ENCODE results near the gene RRP36. TPM values are rescaled to one million over a fixed set of nuclear protein-coding genes. Genes with fewer than 3 reads are reported as not detected.

RRP36 gene
- total and polyA plus RNA-seq, 9 of the 15 experiments (the other 6 are each of a cell fraction or from before 2014, with no cell fraction given) = 27.6 to 150 (median 114) TPM

DNA sequence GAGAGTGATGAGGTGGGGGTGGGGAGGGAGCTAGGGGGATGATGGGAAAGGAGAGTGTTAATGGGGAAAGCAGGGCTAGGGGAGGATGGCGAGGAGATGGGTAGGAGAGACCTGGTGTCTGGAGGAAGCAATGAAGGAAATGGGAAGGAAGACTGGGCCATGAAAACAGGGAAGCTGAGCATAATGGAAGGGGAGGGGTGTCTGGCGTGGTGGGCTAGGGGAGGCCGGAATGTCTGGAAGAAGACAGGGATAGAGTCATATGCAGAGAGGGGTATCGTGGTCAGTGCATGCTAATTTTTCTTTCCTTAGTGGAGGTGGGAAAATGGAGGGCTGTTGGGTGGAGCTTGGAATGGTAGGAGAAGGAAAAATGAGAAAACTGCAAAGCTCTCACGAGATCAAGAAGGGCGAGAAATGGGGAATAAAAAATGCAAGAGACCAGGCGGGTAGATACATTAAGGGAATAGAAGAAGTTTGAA is 7.0 kb upstream of the RRP36 start (continued):
- TF ChIP-seq, protein P1, sequence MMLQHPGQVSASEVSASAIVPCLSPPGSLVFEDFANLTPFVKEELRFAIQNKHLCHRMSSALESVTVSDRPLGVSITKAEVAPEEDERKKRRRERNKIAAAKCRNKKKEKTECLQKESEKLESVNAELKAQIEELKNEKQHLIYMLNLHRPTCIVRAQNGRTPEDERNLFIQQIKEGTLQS (IDR thresholded peaks at IDR 0.05) = no peak
- TF ChIP-seq, protein P1 (CRISPR knock-in tag; conservative IDR thresholded peaks at IDR 0.05) = no peak
- TF ChIP-seq, protein P2, sequence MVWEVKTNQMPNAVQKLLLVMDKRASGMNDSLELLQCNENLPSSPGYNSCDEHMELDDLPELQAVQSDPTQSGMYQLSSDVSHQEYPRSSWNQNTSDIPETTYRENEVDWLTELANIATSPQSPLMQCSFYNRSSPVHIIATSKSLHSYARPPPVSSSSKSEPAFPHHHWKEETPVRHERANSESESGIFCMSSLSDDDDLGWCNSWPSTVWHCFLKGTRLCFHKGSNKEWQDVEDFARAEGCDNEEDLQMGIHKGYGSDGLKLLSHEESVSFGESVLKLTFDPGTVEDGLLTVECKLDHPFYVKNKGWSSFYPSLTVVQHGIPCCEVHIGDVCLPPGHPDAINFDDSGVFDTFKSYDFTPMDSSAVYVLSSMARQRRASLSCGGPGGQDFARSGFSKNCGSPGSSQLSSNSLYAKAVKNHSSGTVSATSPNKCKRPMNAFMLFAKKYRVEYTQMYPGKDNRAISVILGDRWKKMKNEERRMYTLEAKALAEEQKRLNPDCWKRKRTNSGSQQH (CRISPR knock-in tag; IDR thresholded peaks at IDR 0.05) = peak; percentile 86
- TF ChIP-seq NFRKB (IDR thresholded peaks at IDR 0.05; ENCODE audit: low read depth) = peak; percentile 72; the same call in 1 of the 2 replicates
- TF ChIP-seq, protein P3, sequence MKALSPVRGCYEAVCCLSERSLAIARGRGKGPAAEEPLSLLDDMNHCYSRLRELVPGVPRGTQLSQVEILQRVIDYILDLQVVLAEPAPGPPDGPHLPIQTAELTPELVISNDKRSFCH (CRISPR knock-in tag; IDR thresholded peaks at IDR 0.05) = no peak
- TF ChIP-seq, protein P3 (tag; IDR thresholded peaks at IDR 0.05) = no peak
- TF ChIP-seq RHOXF2B (CRISPR knock-in tag; conservative IDR thresholded peaks at IDR 0.05) = no peak
- no peak for TF ChIP-seq EGR1 (conservative IDR thresholded peaks at IDR 0.05)
- no peak for TF ChIP-seq JUND (IDR thresholded peaks at IDR 0.05; ENCODE audit: borderline replicate concordance, low read depth, low read length)
- TF ChIP-seq JUND (tag; IDR thresholded peaks at IDR 0.05; ENCODE audit: borderline replicate concordance, low read depth, low read length) = no peak
- TF ChIP-seq EZH2 (IDR thresholded peaks at IDR 0.05; ENCODE audit: borderline replicate concordance, low read depth, low read length) = no peak
- no peak for TF ChIP-seq POLR2G (IDR thresholded peaks at IDR 0.05; ENCODE audit: low read depth, low read length)
- TF ChIP-seq ZNF239 (CRISPR knock-in tag; IDR thresholded peaks at IDR 0.05) = no peak
- TF ChIP-seq ZFPM2 (CRISPR knock-in tag; IDR thresholded peaks at IDR 0.05) = no peak
- TF ChIP-seq, protein P4, sequence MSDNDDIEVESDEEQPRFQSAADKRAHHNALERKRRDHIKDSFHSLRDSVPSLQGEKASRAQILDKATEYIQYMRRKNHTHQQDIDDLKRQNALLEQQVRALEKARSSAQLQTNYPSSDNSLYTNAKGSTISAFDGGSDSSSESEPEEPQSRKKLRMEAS (CRISPR knock-in tag; IDR thresholded peaks at IDR 0.05) = no peak
- no peak for TF ChIP-seq PPARD (CRISPR knock-in tag; IDR thresholded peaks at IDR 0.05)
- no peak for TF ChIP-seq RFX1 (IDR thresholded peaks at IDR 0.05)
- no peak for TF ChIP-seq SAP30 (IDR thresholded peaks at IDR 0.05; ENCODE audit: borderline replicate concordance, insufficient read depth, low read depth, low read length, poor library complexity, severe bottlenecking)
- peak; percentile 67 for TF ChIP-seq NCOA4 (IDR thresholded peaks at IDR 0.05; ENCODE audit: partially characterized antibody)
- TF ChIP-seq GTF2F1 (IDR thresholded peaks at IDR 0.05; ENCODE audit: low read depth, low read length) = no peak
- no peak for TF ChIP-seq PURB (CRISPR knock-in tag; IDR thresholded peaks at IDR 0.05; ENCODE audit: low read depth)
- 0 out of 4 replicates have a peak, but pooled peaks of 1 of the 2 experiments have one; percentile 70 for TF ChIP-seq CSDE1 (IDR thresholded peaks at IDR 0.05)
- TF ChIP-seq ASH1L (IDR thresholded peaks at IDR 0.05; ENCODE audit: borderline replicate concordance, low read depth, partially characterized antibody) = peak; percentile 25
- TF ChIP-seq EWSR1 (IDR thresholded peaks at IDR 0.05; ENCODE audit: borderline replicate concordance, low read depth, partially characterized antibody) = no peak
- no peak for TF ChIP-seq ZNF253 (CRISPR knock-in tag; conservative IDR thresholded peaks at IDR 0.05)
- no peak for TF ChIP-seq HMG20B (CRISPR knock-in tag; IDR thresholded peaks at IDR 0.05)
- TF ChIP-seq, protein P5, sequence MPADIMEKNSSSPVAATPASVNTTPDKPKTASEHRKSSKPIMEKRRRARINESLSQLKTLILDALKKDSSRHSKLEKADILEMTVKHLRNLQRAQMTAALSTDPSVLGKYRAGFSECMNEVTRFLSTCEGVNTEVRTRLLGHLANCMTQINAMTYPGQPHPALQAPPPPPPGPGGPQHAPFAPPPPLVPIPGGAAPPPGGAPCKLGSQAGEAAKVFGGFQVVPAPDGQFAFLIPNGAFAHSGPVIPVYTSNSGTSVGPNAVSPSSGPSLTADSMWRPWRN (IDR thresholded peaks at IDR 0.05; ENCODE audit: low read depth) = no peak
- peak; percentile 47; the same call in 1 of the 2 replicates for TF ChIP-seq CC2D1A (IDR thresholded peaks at IDR 0.05)
- no peak for TF ChIP-seq ZNF184 (CRISPR knock-in tag; IDR thresholded peaks at IDR 0.05)

Data from K562 (cell line).